ENCODE measurements around the gene GTSF1L. TPM values are rescaled to one million over a fixed set of nuclear protein-coding genes. Genes with fewer than 3 reads are reported as not detected.

GTSF1L gene
- polyA plus RNA-seq, 1 experiment: not detected

DNA sequence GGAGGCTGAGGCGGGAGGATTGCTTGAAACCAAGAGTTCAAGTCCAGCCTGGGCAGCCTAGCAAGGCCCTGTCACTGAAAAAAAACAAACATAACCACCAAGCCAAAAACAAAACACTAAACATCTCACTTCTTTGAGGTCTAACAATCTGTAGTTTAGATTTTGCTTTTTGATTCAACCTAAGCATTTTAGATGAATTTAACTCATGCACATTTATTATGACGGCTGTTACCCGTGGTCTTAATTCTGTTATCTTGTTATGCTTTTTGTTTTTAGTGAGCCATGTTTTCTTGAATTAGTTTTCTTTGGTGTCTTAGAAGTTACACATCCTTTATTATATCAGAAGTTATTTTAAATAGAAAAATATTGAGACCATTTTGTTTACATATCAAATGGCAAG lies 13.8 kb upstream of the GTSF1L start:
- H3K36me3 ChIP-seq (ENCODE audit: control insufficient read depth, insufficient read depth, low read length): no peaks in the 10 kb centered on the region
- H3K4me3 ChIP-seq (ENCODE audit: low read depth, low read length): no peak overlapping the region
- DNase-seq (ENCODE audit: low read depth): no peak
- ChIA-PET CTCF (no interaction called here), POLR2A (no interaction called here)
- H3K27me3 ChIP-seq (ENCODE audit: control insufficient read depth, insufficient read depth, low read length): peaks cover 7% of the 10 kb centered on the region
- TF ChIP-seq, protein P1, sequence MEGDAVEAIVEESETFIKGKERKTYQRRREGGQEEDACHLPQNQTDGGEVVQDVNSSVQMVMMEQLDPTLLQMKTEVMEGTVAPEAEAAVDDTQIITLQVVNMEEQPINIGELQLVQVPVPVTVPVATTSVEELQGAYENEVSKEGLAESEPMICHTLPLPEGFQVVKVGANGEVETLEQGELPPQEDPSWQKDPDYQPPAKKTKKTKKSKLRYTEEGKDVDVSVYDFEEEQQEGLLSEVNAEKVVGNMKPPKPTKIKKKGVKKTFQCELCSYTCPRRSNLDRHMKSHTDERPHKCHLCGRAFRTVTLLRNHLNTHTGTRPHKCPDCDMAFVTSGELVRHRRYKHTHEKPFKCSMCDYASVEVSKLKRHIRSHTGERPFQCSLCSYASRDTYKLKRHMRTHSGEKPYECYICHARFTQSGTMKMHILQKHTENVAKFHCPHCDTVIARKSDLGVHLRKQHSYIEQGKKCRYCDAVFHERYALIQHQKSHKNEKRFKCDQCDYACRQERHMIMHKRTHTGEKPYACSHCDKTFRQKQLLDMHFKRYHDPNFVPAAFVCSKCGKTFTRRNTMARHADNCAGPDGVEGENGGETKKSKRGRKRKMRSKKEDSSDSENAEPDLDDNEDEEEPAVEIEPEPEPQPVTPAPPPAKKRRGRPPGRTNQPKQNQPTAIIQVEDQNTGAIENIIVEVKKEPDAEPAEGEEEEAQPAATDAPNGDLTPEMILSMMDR (IDR thresholded peaks at IDR 0.05; ENCODE audit: insufficient read depth, low read depth, low read length): no peak

DNA sequence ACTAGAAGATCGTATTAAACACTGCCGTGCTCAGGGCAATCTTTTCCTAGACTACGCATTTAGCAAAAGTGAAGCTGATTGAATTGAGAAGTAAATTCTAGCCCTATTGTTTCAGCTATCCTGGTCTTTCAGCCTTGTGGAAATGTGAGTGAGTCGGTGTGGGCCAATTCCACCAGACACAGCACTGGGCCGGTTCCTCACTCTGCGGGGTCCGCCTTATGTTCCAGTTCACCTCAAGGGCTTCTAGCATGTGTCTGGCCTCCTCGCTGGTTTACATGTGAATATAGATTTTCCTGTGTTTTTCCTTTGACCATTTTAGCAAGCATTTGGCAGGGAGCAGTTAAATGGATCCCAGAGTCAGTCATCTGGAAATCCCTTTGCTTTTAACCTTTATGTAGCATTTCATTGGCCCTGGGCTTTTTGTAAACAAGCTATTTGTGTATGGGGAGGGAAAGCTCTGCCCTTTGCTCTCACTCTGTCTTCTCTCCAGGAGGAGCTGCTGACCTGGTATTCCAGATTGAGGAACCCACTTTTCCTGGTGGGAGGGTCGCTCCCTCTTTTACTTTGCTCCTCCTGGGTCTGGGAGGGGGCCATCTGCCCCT lies 12.4 kb upstream of the GTSF1L start:
- POLR2A ChIA-PET: no interaction called here
- Histone ChIP-seq H3K4me3 (ENCODE audit: low read depth, low read length) (no peak overlapping the region), H3K36me3 (ENCODE audit: control insufficient read depth, insufficient read depth, low read length) (no peaks in the 10 kb centered on the region), H3K27me3 (ENCODE audit: control insufficient read depth, insufficient read depth, low read length) (peaks cover 8% of the 10 kb centered on the region)
- CTCF ChIA-PET: interaction anchor here (0.6 to 1.3 kb wide), 2 partner anchors 201 to 204 kb away, joined by 3 to 6 read pairs; no protein-coding TSS in a partner anchor
- DNase-seq (ENCODE audit: low read depth): no peak
- TF ChIP-seq, protein P1 (IDR thresholded peaks at IDR 0.05; ENCODE audit: insufficient read depth, low read depth, low read length): no peak

DNA sequence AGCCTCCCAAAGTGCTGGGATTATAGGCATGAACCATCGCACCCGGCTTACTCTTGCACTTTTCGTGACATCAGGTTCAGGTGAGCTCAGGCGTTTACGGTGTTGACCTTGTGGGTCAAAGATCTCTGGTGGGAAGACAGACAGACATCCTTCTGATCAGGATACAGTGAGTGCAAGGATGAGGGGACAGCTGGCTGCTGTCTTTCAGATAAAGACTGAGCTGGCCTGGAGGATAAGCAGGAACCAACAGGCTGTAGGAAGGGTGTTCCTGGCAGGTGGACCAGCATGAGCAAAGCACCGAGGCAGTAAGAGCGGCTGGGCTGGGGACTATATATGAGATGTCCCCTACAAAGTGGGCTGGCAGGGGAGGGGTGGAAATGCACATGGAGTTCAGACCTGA lies 11.1 kb upstream of the GTSF1L start:
- POLR2A ChIA-PET: no interaction called here
- CTCF ChIA-PET: no interaction called here
- no peak overlapping the region for H3K4me3 ChIP-seq (ENCODE audit: low read depth, low read length)
- H3K27me3 ChIP-seq (ENCODE audit: control insufficient read depth, insufficient read depth, low read length): peaks cover 8% of the 10 kb centered on the region
- no peaks in the 10 kb centered on the region for H3K36me3 ChIP-seq (ENCODE audit: control insufficient read depth, insufficient read depth, low read length)
- no peak for DNase-seq (ENCODE audit: low read depth)
- TF ChIP-seq, protein P1 (IDR thresholded peaks at IDR 0.05; ENCODE audit: insufficient read depth, low read depth, low read length): no peak

DNA sequence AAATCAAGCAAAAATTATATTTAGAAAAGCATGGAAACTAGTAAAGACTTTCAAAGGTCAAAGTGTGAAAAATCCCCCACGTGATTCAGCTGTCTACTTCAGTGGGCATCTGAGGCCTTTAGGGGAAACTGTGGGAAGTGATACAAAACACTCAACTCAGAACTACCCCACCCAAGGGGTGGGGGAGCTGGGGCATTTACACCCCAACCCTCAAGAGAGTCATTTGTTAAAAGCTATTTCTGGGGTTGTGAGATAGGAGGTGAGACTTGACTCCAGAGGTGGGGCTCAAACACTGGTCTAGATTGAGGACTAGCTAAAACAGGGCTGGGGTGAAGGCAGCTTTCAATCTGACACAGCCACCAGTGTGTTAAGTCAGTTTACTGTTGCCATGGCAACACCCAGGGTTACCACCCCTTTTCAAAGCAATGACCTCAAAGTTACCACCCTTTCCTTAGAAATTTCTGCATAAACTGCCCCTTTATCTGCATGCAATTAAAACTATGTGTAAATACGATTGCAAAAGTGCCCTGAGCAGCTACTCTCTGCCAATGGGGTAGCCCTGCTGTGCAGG lies 9.9 kb upstream of the GTSF1L start:
- Histone ChIP-seq H3K36me3 (ENCODE audit: control insufficient read depth, insufficient read depth, low read length) (no peaks in the 10 kb centered on the region), H3K4me3 (ENCODE audit: low read depth, low read length) (no peak overlapping the region), H3K27me3 (ENCODE audit: control insufficient read depth, insufficient read depth, low read length) (peaks cover 8% of the 10 kb centered on the region)
- DNase-seq (ENCODE audit: low read depth): no peak
- TF ChIP-seq, protein P1 (IDR thresholded peaks at IDR 0.05; ENCODE audit: insufficient read depth, low read depth, low read length): no peak
- POLR2A ChIA-PET: no interaction called here
- CTCF ChIA-PET: interaction anchor here (0.6 to 2.0 kb wide), 3 partner anchors 13 to 15 kb away, joined by 3 to 6 read pairs (median 3); no protein-coding TSS in a partner anchor

DNA sequence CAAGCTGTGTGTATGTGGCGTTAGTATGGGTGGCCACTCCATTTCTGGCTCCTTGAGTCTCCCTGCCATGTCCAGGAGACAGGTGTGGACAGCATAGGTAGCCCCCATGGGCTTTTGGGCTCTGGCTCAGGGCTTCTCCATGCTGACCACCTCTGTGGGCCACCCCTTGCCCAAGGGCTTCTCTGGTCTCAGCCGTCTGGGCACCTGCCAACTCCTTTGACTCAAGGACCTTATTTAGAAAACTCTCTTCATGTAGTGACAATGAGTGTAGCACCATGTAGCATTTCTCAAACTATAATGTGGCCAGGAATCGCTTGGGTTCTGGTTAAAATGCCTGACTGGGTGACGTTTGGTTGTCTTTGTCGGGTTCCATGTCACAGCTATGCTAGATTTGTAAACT lies 5.1 kb upstream of the GTSF1L start:
- H3K27me3 ChIP-seq (ENCODE audit: control insufficient read depth, insufficient read depth, low read length): peaks cover 5% of the 10 kb centered on the region
- no peak overlapping the region for H3K4me3 ChIP-seq (ENCODE audit: low read depth, low read length)
- TF ChIP-seq, protein P1 (IDR thresholded peaks at IDR 0.05; ENCODE audit: insufficient read depth, low read depth, low read length): no peak
- H3K36me3 ChIP-seq (ENCODE audit: control insufficient read depth, insufficient read depth, low read length): no peaks in the 10 kb centered on the region
- CTCF ChIA-PET: no interaction called here
- no peak for DNase-seq (ENCODE audit: low read depth)
- POLR2A ChIA-PET: no interaction called here

Measured in BJ (cell line).